SK-N-SH (cell line): ENCODE results near the gene TMPRSS11A. TPM values are rescaled to one million over a fixed set of nuclear protein-coding genes. Genes with fewer than 3 reads are reported as not detected.
A peak's percentile ranks its signal among the peaks of the same experiment; 100 is the strongest.

Source experiments
- CTCF ChIA-PET: fragments of 300-600, 350-600 bp; formaldehyde crosslinking; extraction: SDS; loops from one replicate; lab custom pipeline; 2021; lab: Yijun Ruan, JAX
- POLR2A ChIA-PET: fragments of 350-600 bp; sonication (Branson Sonifier 250); formaldehyde crosslinking; extraction: SDS; loops from one replicate; lab custom pipeline; 2020; ENCODE audit warnings: antibody characterized with exemption, inconsistent platforms; lab: Yijun Ruan, JAX
- DNase-seq: peaks from one replicate; pipeline ENCODE4 v3.0.0; 2012
- H2AFZ ChIP-seq: fragments of 200-600 bp; sonication (generic); 2 replicates; pipeline ENCODE4 v1.8.1; 2016; ENCODE audit warnings: antibody characterized with exemption, mild to moderate bottlenecking, low read depth
- H3F3A ChIP-seq: fragments of 200-600 bp; sonication (generic); replicated peaks from 2 replicates; pipeline ENCODE3; 2016; ENCODE audit warnings: antibody characterized with exemption, mild to moderate bottlenecking; ENCODE audit not compliant: insufficient read depth
- H3K27ac ChIP-seq, 2 experiments: fragments of 200-500 bp in 1 of 2; fragments of 200-600 bp in 1 of 2; sonication (Bioruptor generic) in 1 of 2; sonication (generic), shearing (Covaris generic) in 1 of 2; 2 replicates each; pipeline versions ENCODE4 v1.5.1 to v1.6.1; 2014 to 2016; ENCODE audit warnings: low read depth in 2 of 2, inconsistent platforms in 1 of 2, low read length in 1 of 2, mild to moderate bottlenecking in 1 of 2, mixed read lengths in 1 of 2
- H3K27me3 ChIP-seq: fragments of 200-600 bp; sonication (generic), shearing (Covaris generic); 2 replicates; pipeline ENCODE4 v1.6.1; 2016; ENCODE audit warnings: mixed run types; ENCODE audit not compliant: insufficient read depth
- H3K36me3 ChIP-seq, 2 experiments: fragments of 200-500 bp in 1 of 2; fragments of 200-600 bp in 1 of 2; sonication (Bioruptor generic) in 1 of 2; sonication (generic) in 1 of 2; replicated peaks in 1 of 2; 2 replicates each; pipeline versions ENCODE3 to v1.5.1; 2014 to 2016; ENCODE audit warnings: low read length in 1 of 2, mild to moderate bottlenecking in 1 of 2; ENCODE audit not compliant: insufficient read depth in 2 of 2, control insufficient read depth in 1 of 2
- H3K4me1 ChIP-seq, 2 experiments: fragments of 200-500 bp in 1 of 2; fragments of 200-600 bp in 1 of 2; sonication (Bioruptor generic) in 1 of 2; sonication (generic), shearing (Covaris generic) in 1 of 2; 2 replicates each; pipeline versions ENCODE4 v1.5.1 to v1.6.1; 2014 to 2016; ENCODE audit warnings: low read depth in 1 of 2, low read length in 1 of 2, mixed run types in 1 of 2; ENCODE audit not compliant: insufficient read depth in 2 of 2, control insufficient read depth in 1 of 2
- H3K4me2 ChIP-seq: fragments of 200-600 bp; sonication (generic), shearing (Covaris generic); 2 replicates; pipeline ENCODE4 v1.6.1; 2017; ENCODE audit warnings: mixed run types
- H3K4me3 ChIP-seq, 2 experiments: fragments of 200-500 bp in 1 of 2; fragments of 200-600 bp in 1 of 2; sonication (Bioruptor generic) in 1 of 2; sonication (generic), shearing (Covaris generic) in 1 of 2; 2 replicates each; pipeline versions ENCODE4 v1.5.1 to v1.8.1; 2014 to 2016; ENCODE audit warnings: low read depth in 2 of 2, inconsistent platforms in 1 of 2, low read length in 1 of 2, mild to moderate bottlenecking in 1 of 2, mixed read lengths in 1 of 2, moderate library complexity in 1 of 2
- H3K79me2 ChIP-seq: fragments of 200-600 bp; sonication (generic); 2 replicates; pipeline ENCODE4 v1.8.1; 2017; ENCODE audit warnings: mild to moderate bottlenecking; ENCODE audit not compliant: insufficient read depth
- H3K9ac ChIP-seq: fragments of 200-600 bp; sonication (generic); 2 replicates; pipeline ENCODE4 v1.6.1; 2017; ENCODE audit warnings: mixed run types
- H3K9me2 ChIP-seq: fragments of 200-600 bp; sonication (generic); 2 replicates; pipeline ENCODE4 v1.6.1; 2017; ENCODE audit warnings: mixed run types
- H3K9me3 ChIP-seq: fragments of 200-600 bp; sonication (generic); 2 replicates; pipeline ENCODE4 v1.6.1; 2017; ENCODE audit warnings: mixed run types, mild to moderate bottlenecking, moderate library complexity
- H4K20me1 ChIP-seq: fragments of 200-600 bp; sonication (generic); 2 replicates; pipeline ENCODE4 v1.6.1; 2017; ENCODE audit warnings: mild to moderate bottlenecking, mixed run types; ENCODE audit not compliant: insufficient read depth
- EP300 ChIP-seq, 2 experiments: IDR thresholded peaks; 2 replicates each; pipeline versions ENCODE4 v1.4.0 to v1.6.1; 2012; ENCODE audit warnings: borderline replicate concordance in 1 of 2, low read depth in 1 of 2, low read length in 1 of 2
- EZH2phosphoT487 ChIP-seq: fragments of 200-600 bp; sonication (generic); IDR thresholded peaks from 2 replicates; pipeline ENCODE4 v1.6.1; 2017; ENCODE audit warnings: low read depth, mixed run types, mild to moderate bottlenecking, antibody characterized with exemption, moderate library complexity, borderline replicate concordance
- FOXJ3 ChIP-seq: sonication (generic); formaldehyde crosslinking; IDR thresholded peaks from 2 replicates; pipeline ENCODE4 v1.5.1; 2020; ENCODE audit warnings: mild to moderate bottlenecking, missing genetic modification reagents
- GABPA ChIP-seq: IDR thresholded peaks from 2 replicates; pipeline ENCODE4 v1.4.0; 2012; ENCODE audit warnings: low read depth, mild to moderate bottlenecking
- GATA2 ChIP-seq: sonication (generic); formaldehyde crosslinking; IDR thresholded peaks from 2 replicates; pipeline ENCODE4 v1.5.0; 2020; ENCODE audit warnings: mild to moderate bottlenecking, missing genetic modification reagents
- JUND ChIP-seq: IDR thresholded peaks from 2 replicates; pipeline ENCODE4 v1.4.0; 2012
- NRF1 ChIP-seq: IDR thresholded peaks from 2 replicates; pipeline ENCODE4 v1.6.1; 2012; ENCODE audit warnings: low read depth, mild to moderate bottlenecking, low read length
- POLR2AphosphoS5 ChIP-seq: IDR thresholded peaks from 2 replicates; pipeline ENCODE4 v1.6.1; 2012; ENCODE audit warnings: low read depth, low read length
- RAD21 ChIP-seq: IDR thresholded peaks from 2 replicates; pipeline ENCODE4 v1.6.1; 2012; ENCODE audit warnings: mild to moderate bottlenecking, low read length
- RFX5 ChIP-seq: IDR thresholded peaks from 2 replicates; pipeline ENCODE4 v1.6.1; 2012; ENCODE audit warnings: mild to moderate bottlenecking, improper control_type of control experiment, low read length
- TEAD4 ChIP-seq: IDR thresholded peaks from 2 replicates; pipeline ENCODE4 v1.4.0; 2012; ENCODE audit warnings: mild to moderate bottlenecking, borderline replicate concordance; ENCODE audit not compliant: insufficient read depth
- USF1 ChIP-seq: IDR thresholded peaks from 2 replicates; pipeline ENCODE4 v1.4.0; 2012; ENCODE audit warnings: low read depth, borderline replicate concordance
- WGBS: methylation state at CpG from one replicate; pipeline ENCODE4 v1.1.6; 2017; ENCODE audit warnings: low lambda C conversion rate; 5-methylcytosine and 5-hydroxymethylcytosine counted together
- polyA plus RNA-seq, 3 experiments: library from polyadenylated mRNA; depleted of rRNA; stranded (reverse); fragments of >200 nt; gene quantifications; 2 replicates each; pipeline ENCODE4 v1.2.3, GENCODE V29; 2012

The TMPRSS11A gene
- polyA plus RNA-seq, 1 of the 3 experiments (the other 2 are of a cell fraction), result not detected

- no peaks in the 10 kb centered on the region for H3K9me3 ChIP-seq
- no peaks in the 10 kb centered on the region for H3K36me3 ChIP-seq
- no peak for DNase-seq
- H3K27ac ChIP-seq, result peak within 1 kb of the TSS in 1 of 2 experiments; percentile 86; a peak in 1 of 4 replicates
- H2AFZ ChIP-seq, result no peak within 1 kb of the TSS; the same call in 1 of the 2 replicates
- no peak within 1 kb of the TSS for H3K9ac ChIP-seq
- no peaks in the 10 kb centered on the region for H4K20me1 ChIP-seq
- CTCF ChIA-PET, result interaction anchor here (0.9 kb wide), 1 partner anchor 16 kb away, joined by 3 read pairs; no protein-coding TSS in a partner anchor
- no peak within 1 kb of the TSS for H3K4me2 ChIP-seq
- H3K4me3 ChIP-seq, result no peak within 1 kb of the TSS
- TF ChIP-seq EZH2phosphoT487 (no peak), GABPA (no peak), EP300 (IDR thresholded peaks at IDR 0.05; ENCODE audit: borderline replicate concordance in 1 of 2, low read depth in 1 of 2, low read length in 1 of 2) (no peak), RAD21 (no peak)
- no peaks in the 10 kb centered on the region for H3K27me3 ChIP-seq
- 89% methylated on average over 1 of the region's 1 CpG for WGBS
- H3K4me1 ChIP-seq, result peaks cover 0 to 8% of the 10 kb centered on the region in 2 experiments; a peak in 2 of 4 replicates
- POLR2A ChIA-PET, result no interaction called here
- H3K79me2 ChIP-seq, result no peaks in the 10 kb centered on the region
- H3K9me2 ChIP-seq, result no peaks in the 10 kb centered on the region; the same call in 1 of the 2 replicates
- H3F3A ChIP-seq, result peaks cover 19% of the 10 kb centered on the region
Measured at GRCh38 chr4:67883902-67884301, 79.4 kb downstream of the TMPRSS11A start, which contains the start of gene TMPRSS11D. Gene TMPRSS11D, minus strand, starts transcription at chr4:67884002. Its CDS starts 69 bp downstream, at chr4:67883933.

DNA sequence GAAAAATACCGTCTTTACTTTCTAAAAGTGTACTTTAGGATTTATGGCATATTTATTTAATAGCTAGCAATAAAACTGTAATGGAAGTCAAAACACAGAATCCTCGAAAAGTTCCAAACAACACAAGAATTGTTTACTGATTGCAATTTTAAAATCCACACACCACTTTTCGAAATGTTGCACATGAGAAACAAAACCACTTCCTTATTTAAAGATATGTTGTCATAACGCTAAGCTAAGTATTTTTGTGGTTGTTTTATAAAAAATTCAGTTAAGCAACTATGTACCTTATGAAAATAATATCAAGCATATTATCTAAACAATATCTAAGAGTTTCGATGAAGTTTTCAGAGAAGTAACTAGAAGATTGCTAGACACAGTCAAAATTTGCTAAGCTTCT is 79.8 kb downstream of the TMPRSS11A start:
- peaks cover 0 to 8% of the 10 kb centered on the region in 2 experiments; a peak in 2 of 4 replicates for H3K4me1 ChIP-seq
- H3K4me2 ChIP-seq, result no peak overlapping the region
- no peak overlapping the region for H3K4me3 ChIP-seq
- no peaks in the 10 kb centered on the region for H4K20me1 ChIP-seq
- ChIA-PET CTCF (interaction anchor here (0.9 kb wide), 1 partner anchor 17 kb away, joined by 3 read pairs; no protein-coding TSS in a partner anchor), POLR2A (no interaction called here)
- H3K27ac ChIP-seq, result no peak overlapping the region
- no peaks in the 10 kb centered on the region; the same call in 1 of the 2 replicates for H3K9me2 ChIP-seq
- H3K9me3 ChIP-seq, result no peaks in the 10 kb centered on the region
- H3K9ac ChIP-seq, result no peak overlapping the region
- no peak overlapping the region for H2AFZ ChIP-seq
- H3K36me3 ChIP-seq, result no peaks in the 10 kb centered on the region
- 76% methylated on average over 5 of the region's 5 CpGs for WGBS
- no peaks in the 10 kb centered on the region for H3K79me2 ChIP-seq
- peaks cover 19% of the 10 kb centered on the region for H3F3A ChIP-seq
- TF ChIP-seq RFX5, result no peak
- TF ChIP-seq FOXJ3 (CRISPR knock-in tag), result no peak
- no peak for TF ChIP-seq POLR2AphosphoS5
- TF ChIP-seq TEAD4, result no peak
- TF ChIP-seq GATA2, result no peak
- TF ChIP-seq EP300 (IDR thresholded peaks at IDR 0.05; ENCODE audit: borderline replicate concordance in 1 of 2, low read depth in 1 of 2, low read length in 1 of 2), result no peak
- no peak for TF ChIP-seq GABPA
- TF ChIP-seq JUND, result no peak
- TF ChIP-seq NRF1, result no peak
- no peak for TF ChIP-seq USF1
- no peak for DNase-seq
- no peaks in the 10 kb centered on the region for H3K27me3 ChIP-seq
